Uterus (tissue), 4 donors: ENCODE results near the gene FHDC1. TPM values are rescaled to one million over a fixed set of nuclear protein-coding genes. Genes with fewer than 3 reads are reported as not detected.

ENCODE experiments used
- DNase-seq, 2 donors: peaks; one replicate each; pipeline ENCODE4 v3.0.0-alpha.2; 2019 to 2020
- H3K27ac ChIP-seq, 2 donors: fragments of 200-600 bp; sonication (generic); 1 replicate in 1 of 2; 2 replicates in 1 of 2; pipeline ENCODE4 v1.5.1; 2016 to 2018
- H3K27me3 ChIP-seq, 2 donors: fragments of 200-600 bp; sonication (generic); one replicate each; pipeline ENCODE4 v1.5.1; 2018 to 2019; ENCODE audit warnings: control low read depth in 1 of 2
- H3K36me3 ChIP-seq, 2 donors: fragments of 200-600 bp; sonication (generic); one replicate each; pipeline ENCODE4 v1.5.1; 2019; ENCODE audit warnings: control low read depth in 1 of 2
- H3K4me1 ChIP-seq, 2 donors: fragments of 200-600 bp; sonication (generic); one replicate each; pipeline ENCODE4 v1.5.1; 2018 to 2019; ENCODE audit warnings: control low read depth in 1 of 2
- H3K4me3 ChIP-seq, 2 donors: fragments of 200-600 bp; sonication (generic); 1 replicate in 1 of 2; 2 replicates in 1 of 2; pipeline ENCODE4 v1.5.1; 2018 to 2019; ENCODE audit warnings: mild to moderate bottlenecking in 1 of 2
- H3K9me3 ChIP-seq, 2 donors: fragments of 200-600 bp; sonication (generic); one replicate each; pipeline ENCODE4 v1.5.1; 2019; ENCODE audit warnings: control low read depth in 1 of 2
- POLR2A ChIP-seq, 2 donors: fragments of 450-650 bp; IDR thresholded peaks; one replicate each; pipeline ENCODE4 v1.6.1; 2016; ENCODE audit warnings: antibody characterized with exemption in 2 of 2, mild to moderate bottlenecking in 1 of 2, moderate library complexity in 1 of 2
- intact Hi-C: fragments of 100-400 bp; cut with DNase I; formaldehyde crosslinking; loops from one replicate; pipeline ENCODE4 v1.15.1; 2023; ENCODE audit warnings: low total_unique reads
- total RNA-seq, 4 donors: library from RNA; depleted of rRNA in 3 of 4; stranded (reverse); fragments of >200 nt in 3 of 4; gene quantifications; one replicate each; pipeline versions ENCODE4 v1.1.0 to v1.2.4, GENCODE V29; 2014 to 2023
- TF ChIP-seq, protein P1 (sequence below), 4 experiments: fragments of 200-600 bp in 2 of 4; fragments of 450-650 bp in 2 of 4; sonication (generic) in 2 of 4; IDR thresholded peaks; one replicate each; pipeline ENCODE4 v1.5.1; 2016 to 2019; ENCODE audit warnings: antibody characterized with exemption in 4 of 4, mild to moderate bottlenecking in 2 of 4, moderate library complexity in 1 of 4
- donor health status: DM: yes; HTN: yes; CAD: no.

The FHDC1 gene
- total RNA-seq, 4 donors from 2014 or later = 0.88 to 10.0 (median 2.9) TPM

DNA sequence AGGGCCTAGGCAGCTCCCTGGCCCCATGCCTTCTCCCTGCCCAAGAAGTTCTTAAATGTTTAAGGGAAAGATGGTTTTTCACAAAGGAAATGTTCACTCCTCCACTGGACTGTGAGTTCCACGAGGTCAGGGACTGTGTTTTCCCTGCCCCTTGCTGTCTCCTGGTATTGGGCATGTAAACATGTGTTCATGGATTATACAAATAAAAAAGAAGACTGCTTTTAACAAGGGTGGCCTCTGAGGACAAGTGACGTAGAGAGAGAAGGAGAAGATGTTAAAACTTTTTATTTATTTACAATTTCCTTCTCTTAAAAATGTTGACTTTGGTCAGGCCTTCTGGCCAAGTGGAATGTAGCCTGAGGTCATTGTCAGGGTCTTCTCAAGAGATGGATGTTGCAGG is 66.0 kb downstream of the FHDC1 start:
- DNase-seq = no peak
- TF ChIP-seq POLR2A (IDR thresholded peaks at IDR 0.05) = no peak
- TF ChIP-seq, protein P1, sequence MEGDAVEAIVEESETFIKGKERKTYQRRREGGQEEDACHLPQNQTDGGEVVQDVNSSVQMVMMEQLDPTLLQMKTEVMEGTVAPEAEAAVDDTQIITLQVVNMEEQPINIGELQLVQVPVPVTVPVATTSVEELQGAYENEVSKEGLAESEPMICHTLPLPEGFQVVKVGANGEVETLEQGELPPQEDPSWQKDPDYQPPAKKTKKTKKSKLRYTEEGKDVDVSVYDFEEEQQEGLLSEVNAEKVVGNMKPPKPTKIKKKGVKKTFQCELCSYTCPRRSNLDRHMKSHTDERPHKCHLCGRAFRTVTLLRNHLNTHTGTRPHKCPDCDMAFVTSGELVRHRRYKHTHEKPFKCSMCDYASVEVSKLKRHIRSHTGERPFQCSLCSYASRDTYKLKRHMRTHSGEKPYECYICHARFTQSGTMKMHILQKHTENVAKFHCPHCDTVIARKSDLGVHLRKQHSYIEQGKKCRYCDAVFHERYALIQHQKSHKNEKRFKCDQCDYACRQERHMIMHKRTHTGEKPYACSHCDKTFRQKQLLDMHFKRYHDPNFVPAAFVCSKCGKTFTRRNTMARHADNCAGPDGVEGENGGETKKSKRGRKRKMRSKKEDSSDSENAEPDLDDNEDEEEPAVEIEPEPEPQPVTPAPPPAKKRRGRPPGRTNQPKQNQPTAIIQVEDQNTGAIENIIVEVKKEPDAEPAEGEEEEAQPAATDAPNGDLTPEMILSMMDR (IDR thresholded peaks at IDR 0.05) = no peak
- intact Hi-C loops = no loop called here

DNA sequence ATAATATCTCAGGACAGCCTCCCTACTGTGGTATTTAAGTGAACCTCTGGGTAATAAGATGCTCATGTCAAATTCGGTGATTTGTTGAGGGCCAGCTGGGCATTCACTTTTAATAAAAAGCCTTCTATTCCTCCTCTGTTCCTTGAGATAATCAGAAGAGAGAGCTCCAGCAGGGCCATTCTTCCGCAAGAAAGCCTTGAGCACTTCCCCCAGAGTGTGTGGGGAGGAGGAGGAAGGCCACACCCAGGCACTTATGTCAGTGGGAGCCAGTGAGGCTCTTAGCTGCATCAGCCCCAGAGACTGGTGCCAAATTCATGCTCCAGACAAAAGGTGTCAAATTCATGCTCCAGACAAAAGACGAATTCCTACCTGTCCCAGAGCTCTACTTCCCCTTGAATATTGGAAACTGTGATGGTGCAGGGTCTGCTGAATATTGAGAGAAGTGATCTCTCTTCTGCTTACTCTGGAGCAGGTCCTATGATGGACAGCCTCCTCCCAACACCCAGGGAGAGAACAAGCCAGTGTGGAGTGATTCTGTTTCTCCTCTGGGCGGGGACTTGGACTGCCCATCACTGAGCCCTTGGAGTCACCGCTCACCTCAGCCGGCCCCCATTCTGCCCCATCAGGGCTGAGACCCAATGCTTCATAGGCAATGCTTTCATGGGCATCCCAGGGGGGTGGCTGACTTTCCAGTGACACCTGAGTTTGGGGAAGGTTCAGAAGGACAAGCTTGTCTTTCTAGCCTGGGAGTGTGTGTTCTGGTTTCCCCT is 68.1 kb downstream of the FHDC1 start:
- no peak overlapping the region for H3K4me3 ChIP-seq
- no peaks in the 10 kb centered on the region for H3K9me3 ChIP-seq
- H3K4me1 ChIP-seq = no peaks in the 10 kb centered on the region
- H3K27ac ChIP-seq = no peak overlapping the region
- intact Hi-C loops = no loop called here
- no peaks in the 10 kb centered on the region for H3K36me3 ChIP-seq
- no peak for DNase-seq
- no peaks in the 10 kb centered on the region for H3K27me3 ChIP-seq
- TF ChIP-seq, protein P1 (IDR thresholded peaks at IDR 0.05) = no peak
- no peak for TF ChIP-seq POLR2A (IDR thresholded peaks at IDR 0.05)

More for the DNA sequence above, 66.0 kb downstream of the FHDC1 start:
- Histone ChIP-seq H3K36me3 (no peaks in the 10 kb centered on the region), H3K4me3 (no peak overlapping the region), H3K27me3 (no peaks in the 10 kb centered on the region), H3K4me1 (no peaks in the 10 kb centered on the region), H3K9me3 (no peaks in the 10 kb centered on the region), H3K27ac (no peak overlapping the region)

DNA sequence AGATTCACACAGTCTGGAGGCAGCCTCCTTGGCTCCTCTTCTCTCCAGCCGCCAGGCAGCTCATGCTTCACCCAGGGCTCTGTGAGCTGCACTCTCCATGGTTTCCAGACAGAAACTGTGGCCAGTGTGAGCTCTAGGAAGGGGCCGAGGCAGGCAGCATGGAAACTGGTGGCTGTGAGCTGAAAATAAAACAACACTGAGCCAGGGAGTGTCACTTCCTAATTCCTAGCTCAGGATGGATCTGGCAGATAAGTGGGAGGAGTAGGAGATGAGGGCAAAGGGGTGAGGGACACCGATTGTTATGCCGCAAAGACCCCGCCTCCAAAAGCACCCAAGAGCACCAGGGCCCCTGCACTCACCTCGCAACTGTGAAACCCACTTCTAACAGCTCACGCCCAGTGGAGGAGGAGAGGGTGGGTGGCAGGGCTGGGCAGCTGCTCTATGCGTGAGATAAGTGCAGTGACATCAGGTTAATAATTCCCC is 69.8 kb downstream of the FHDC1 start:
- intact Hi-C loops = no loop called here
- no peak for DNase-seq
- TF ChIP-seq POLR2A (IDR thresholded peaks at IDR 0.05) = no peak
- TF ChIP-seq, protein P1 (IDR thresholded peaks at IDR 0.05) = no peak
- Histone ChIP-seq H3K36me3 (no peaks in the 10 kb centered on the region), H3K27ac (no peak overlapping the region), H3K27me3 (no peaks in the 10 kb centered on the region), H3K4me1 (no peaks in the 10 kb centered on the region), H3K4me3 (no peak overlapping the region), H3K9me3 (no peaks in the 10 kb centered on the region)

DNA sequence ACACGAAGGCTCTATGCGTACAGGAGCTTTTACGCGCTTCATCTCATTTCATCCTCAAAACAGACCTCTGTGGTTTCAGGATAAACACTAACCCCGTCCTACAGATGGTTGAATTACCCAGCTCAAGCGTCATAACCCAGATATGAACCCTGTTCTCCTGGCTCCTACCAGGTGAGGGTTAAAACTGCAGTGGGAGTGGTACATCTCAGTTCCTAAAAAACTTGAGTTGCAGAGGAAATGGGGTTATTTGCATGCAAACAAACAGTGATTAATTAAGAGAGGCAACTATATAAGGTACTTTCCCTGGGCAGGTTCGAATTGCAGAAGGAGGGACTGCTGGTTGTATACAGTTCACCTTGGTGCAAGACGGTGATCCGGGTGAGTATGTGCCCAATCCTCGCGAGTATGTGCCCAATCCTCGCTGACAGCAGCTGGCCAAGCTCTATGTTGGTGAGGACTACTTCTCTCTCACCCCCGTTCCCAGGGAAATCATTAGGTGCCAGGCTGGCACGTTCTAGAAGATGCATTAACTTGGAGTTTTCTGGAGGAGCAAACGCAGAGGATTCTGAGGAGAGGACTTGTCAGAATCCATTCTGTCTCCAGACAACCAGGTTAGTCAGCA is 72.6 kb downstream of the FHDC1 start:
- H3K27me3 ChIP-seq = no peaks in the 10 kb centered on the region
- H3K4me3 ChIP-seq = no peak overlapping the region
- TF ChIP-seq POLR2A (IDR thresholded peaks at IDR 0.05) = no peak
- TF ChIP-seq, protein P1 (IDR thresholded peaks at IDR 0.05) = no peak
- DNase-seq = no peak
- H3K36me3 ChIP-seq = no peaks in the 10 kb centered on the region
- no peaks in the 10 kb centered on the region for H3K4me1 ChIP-seq
- intact Hi-C loops = no loop called here
- no peaks in the 10 kb centered on the region for H3K9me3 ChIP-seq
- H3K27ac ChIP-seq = no peak overlapping the region

DNA sequence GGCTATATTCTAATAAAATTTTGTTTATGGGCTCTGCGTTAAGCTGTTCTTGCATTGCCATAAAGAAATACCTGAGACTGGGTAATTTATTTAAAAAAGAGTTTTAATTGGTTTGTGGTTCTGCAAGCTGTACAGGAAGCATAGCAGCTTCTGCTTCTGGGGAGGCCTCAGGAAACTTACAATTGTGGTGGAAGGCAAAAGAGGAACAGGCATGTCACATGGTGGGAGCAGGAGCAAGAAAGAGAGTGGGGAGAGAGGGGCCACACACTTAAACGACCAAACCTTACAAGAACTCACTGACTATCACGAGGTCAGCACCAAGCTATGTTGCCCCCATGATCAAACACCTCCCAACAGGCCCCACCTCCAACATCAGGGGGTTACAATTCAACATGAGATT is 74.0 kb downstream of the FHDC1 start:
- H3K27me3 ChIP-seq = no peaks in the 10 kb centered on the region
- no peaks in the 10 kb centered on the region for H3K4me1 ChIP-seq
- TF ChIP-seq, protein P1 (IDR thresholded peaks at IDR 0.05) = no peak
- TF ChIP-seq POLR2A (IDR thresholded peaks at IDR 0.05) = no peak
- no peak overlapping the region for H3K27ac ChIP-seq
- no peak overlapping the region for H3K4me3 ChIP-seq
- no peak for DNase-seq
- H3K9me3 ChIP-seq = no peaks in the 10 kb centered on the region
- intact Hi-C loops = no loop called here
- no peaks in the 10 kb centered on the region for H3K36me3 ChIP-seq
